H9 (cell line): Measurements from ENCODE around the gene RALGAPA2. TPM values are rescaled to one million over a fixed set of nuclear protein-coding genes. Genes with fewer than 3 reads are reported as not detected.

Experiments
- DNase-seq: peaks from one replicate; pipeline ENCODE4 v3.0.0-alpha.2; 2017
- H2AFZ ChIP-seq: one replicate; pipeline ENCODE4 v1.6.1; 2013; ENCODE audit warnings: mild to moderate bottlenecking, low read length, control low read depth, moderate library complexity
- H2AK5ac ChIP-seq: 2 replicates; pipeline ENCODE4 v1.6.1; 2013; ENCODE audit warnings: low read length, control low read depth, mixed read lengths; ENCODE audit not compliant: insufficient read length
- H2BK120ac ChIP-seq: one replicate; pipeline ENCODE4 v1.6.1; 2013; ENCODE audit warnings: low read depth, mild to moderate bottlenecking, low read length, control low read depth, inconsistent platforms; ENCODE audit not compliant: poor library complexity, severe bottlenecking
- H2BK12ac ChIP-seq: 2 replicates; pipeline ENCODE4 v1.6.1; 2013; ENCODE audit warnings: low read length, control low read depth, mixed read lengths, low read depth; ENCODE audit not compliant: insufficient read length
- H2BK15ac ChIP-seq: 2 replicates; pipeline ENCODE4 v1.6.1; 2013; ENCODE audit warnings: low read depth, low read length, control low read depth
- H2BK20ac ChIP-seq: one replicate; pipeline ENCODE4 v1.6.1; 2013; ENCODE audit warnings: low read depth, mild to moderate bottlenecking, low read length, control low read depth, inconsistent platforms; ENCODE audit not compliant: poor library complexity, severe bottlenecking
- H2BK5ac ChIP-seq: 2 replicates; pipeline ENCODE4 v1.6.1; 2013; ENCODE audit warnings: low read length, control low read depth, mixed read lengths; ENCODE audit not compliant: insufficient read length
- H3K14ac ChIP-seq: 2 replicates; pipeline ENCODE4 v1.6.1; 2013; ENCODE audit warnings: low read length, control low read depth; ENCODE audit not compliant: insufficient read depth
- H3K18ac ChIP-seq: 2 replicates; pipeline ENCODE4 v1.6.1; 2013; ENCODE audit warnings: low read depth, mild to moderate bottlenecking, mixed read lengths, low read length, control low read depth; ENCODE audit not compliant: insufficient read length
- H3K23ac ChIP-seq: 2 replicates; pipeline ENCODE4 v1.6.1; 2013; ENCODE audit warnings: low read length, control low read depth, mixed read lengths, low read depth; ENCODE audit not compliant: insufficient read length
- H3K23me2 ChIP-seq: 2 replicates; pipeline ENCODE4 v1.6.1; 2013; ENCODE audit warnings: low read depth, mild to moderate bottlenecking, mixed read lengths, low read length, control low read depth; ENCODE audit not compliant: insufficient read length, poor library complexity, severe bottlenecking
- H3K27ac ChIP-seq: 2 replicates; pipeline ENCODE4 v1.5.1; 2013; ENCODE audit warnings: low read length, control low read depth, mixed read lengths, low read depth; ENCODE audit not compliant: insufficient read length
- H3K27me3 ChIP-seq: 2 replicates; pipeline ENCODE4 v1.6.1; 2013; ENCODE audit warnings: low read length, control low read depth, inconsistent platforms; ENCODE audit not compliant: insufficient read depth
- H3K4ac ChIP-seq: 2 replicates; pipeline ENCODE4 v1.6.1; 2013; ENCODE audit warnings: low read depth, mild to moderate bottlenecking, control low read depth, inconsistent platforms, low read length, moderate library complexity
- H3K4me1 ChIP-seq: 2 replicates; pipeline ENCODE4 v1.6.1; 2013; ENCODE audit warnings: low read length, control low read depth, inconsistent platforms; ENCODE audit not compliant: insufficient read depth
- H3K4me2 ChIP-seq: 2 replicates; pipeline ENCODE4 v1.6.1; 2013; ENCODE audit warnings: low read length, control low read depth, mixed read lengths; ENCODE audit not compliant: insufficient read length, insufficient read depth
- H3K56ac ChIP-seq: 2 replicates; pipeline ENCODE4 v1.6.1; 2013; ENCODE audit warnings: low read depth, mild to moderate bottlenecking, mixed read lengths, low read length, control low read depth; ENCODE audit not compliant: insufficient read length
- H3K79me1 ChIP-seq: 2 replicates; pipeline ENCODE4 v1.6.1; 2013; ENCODE audit warnings: low read depth, mild to moderate bottlenecking, moderate library complexity, low read length, control low read depth, inconsistent platforms; ENCODE audit not compliant: insufficient read depth, poor library complexity, severe bottlenecking
- H3K79me2 ChIP-seq: 2 replicates; pipeline ENCODE4 v1.6.1; 2013; ENCODE audit warnings: low read length, control low read depth, inconsistent platforms; ENCODE audit not compliant: insufficient read depth
- H3K9ac ChIP-seq: 2 replicates; pipeline ENCODE4 v1.6.1; 2013; ENCODE audit warnings: low read length, control low read depth, mixed read lengths; ENCODE audit not compliant: insufficient read length; ENCODE audit errors: extremely low read depth
- H3K9me3 ChIP-seq: one replicate; pipeline ENCODE4 v1.6.1; 2013; ENCODE audit warnings: low read depth, low read length, inconsistent platforms; ENCODE audit not compliant: control insufficient read depth
- H3T11ph ChIP-seq: one replicate; pipeline ENCODE4 v1.6.1; 2013; ENCODE audit warnings: mild to moderate bottlenecking, low read length, control low read depth, inconsistent platforms
- H4K20me1 ChIP-seq: one replicate; pipeline ENCODE4 v1.6.1; 2013; ENCODE audit not compliant: control insufficient read depth, insufficient read length, insufficient read depth
- H4K5ac ChIP-seq: 2 replicates; pipeline ENCODE4 v1.6.1; 2013; ENCODE audit warnings: low read depth, mild to moderate bottlenecking, mixed read lengths, low read length, control low read depth; ENCODE audit not compliant: insufficient read length
- H4K8ac ChIP-seq: replicated peaks from 2 replicates; pipeline ENCODE4 v1.6.1; 2013; ENCODE audit warnings: low read length, control low read depth, mixed read lengths, low read depth; ENCODE audit not compliant: insufficient read length
- H4K91ac ChIP-seq: 2 replicates; pipeline ENCODE4 v1.6.1; 2013; ENCODE audit warnings: low read depth, mild to moderate bottlenecking, moderate library complexity, mixed read lengths, low read length, control low read depth; ENCODE audit not compliant: insufficient read length
- H3K27ac Mint-ChIP-seq, 3 experiments: 2 replicates in 2 of 3; 3 replicates in 1 of 3; pipeline ENCODE4 v1.8.0; 2020 to 2021; ENCODE audit warnings: mixed read lengths in 3 of 3, mild to moderate bottlenecking in 1 of 3, moderate library complexity in 1 of 3
- H3K27me3 Mint-ChIP-seq: 2 replicates; pipeline ENCODE4 v1.8.0; 2021; ENCODE audit warnings: low read depth, mild to moderate bottlenecking, moderate library complexity, mixed read lengths
- H3K36me3 Mint-ChIP-seq, 3 experiments: 2 replicates in 2 of 3; 3 replicates in 1 of 3; pipeline ENCODE4 v1.8.0; 2020 to 2021; ENCODE audit warnings: low read depth in 3 of 3, mixed read lengths in 3 of 3; ENCODE audit not compliant: insufficient read depth in 1 of 3
- H3K4me1 Mint-ChIP-seq, 2 experiments: 2 replicates each; pipeline ENCODE4 v1.8.0; 2020; ENCODE audit warnings: mixed read lengths in 2 of 2
- H3K4me3 Mint-ChIP-seq, 2 experiments: 2 replicates in 1 of 2; 3 replicates in 1 of 2; pipeline ENCODE4 v1.8.0; 2020 to 2021; ENCODE audit warnings: mild to moderate bottlenecking in 2 of 2, mixed read lengths in 2 of 2, moderate library complexity in 1 of 2
- H3K9me3 Mint-ChIP-seq, 2 experiments: 2 replicates in 1 of 2; 3 replicates in 1 of 2; pipeline ENCODE4 v1.8.0; 2020; ENCODE audit warnings: mild to moderate bottlenecking in 2 of 2, mixed read lengths in 2 of 2, moderate library complexity in 1 of 2
- WGBS: extraction: QIAGEN DNeasy Blood & Tissue Kit; methylation state at CpG from one replicate; pipeline ENCODE4 v1.1.7; 2013; ENCODE audit warnings: missing lambda C conversion rate, low lambda C conversion rate, mixed read lengths; ENCODE audit not compliant: insufficient read length; ENCODE audit errors: extremely low coverage; 5-methylcytosine and 5-hydroxymethylcytosine counted together
- total RNA-seq: library from RNA; stranded (reverse); gene quantifications from 2 replicates; pipeline ENCODE4 v1.2.1, GENCODE V29; 2021
- TF ChIP-seq, protein P1 (sequence below): fragments of 200-600 bp; sonication (generic); conservative IDR thresholded peaks from 3 replicates; pipeline ENCODE4 v1.8.0; 2021; ENCODE audit warnings: antibody characterized with exemption, mild to moderate bottlenecking

Gene RALGAPA2
- total RNA-seq, 1 experiment from 2014 or later: 16.6 TPM

DNA sequence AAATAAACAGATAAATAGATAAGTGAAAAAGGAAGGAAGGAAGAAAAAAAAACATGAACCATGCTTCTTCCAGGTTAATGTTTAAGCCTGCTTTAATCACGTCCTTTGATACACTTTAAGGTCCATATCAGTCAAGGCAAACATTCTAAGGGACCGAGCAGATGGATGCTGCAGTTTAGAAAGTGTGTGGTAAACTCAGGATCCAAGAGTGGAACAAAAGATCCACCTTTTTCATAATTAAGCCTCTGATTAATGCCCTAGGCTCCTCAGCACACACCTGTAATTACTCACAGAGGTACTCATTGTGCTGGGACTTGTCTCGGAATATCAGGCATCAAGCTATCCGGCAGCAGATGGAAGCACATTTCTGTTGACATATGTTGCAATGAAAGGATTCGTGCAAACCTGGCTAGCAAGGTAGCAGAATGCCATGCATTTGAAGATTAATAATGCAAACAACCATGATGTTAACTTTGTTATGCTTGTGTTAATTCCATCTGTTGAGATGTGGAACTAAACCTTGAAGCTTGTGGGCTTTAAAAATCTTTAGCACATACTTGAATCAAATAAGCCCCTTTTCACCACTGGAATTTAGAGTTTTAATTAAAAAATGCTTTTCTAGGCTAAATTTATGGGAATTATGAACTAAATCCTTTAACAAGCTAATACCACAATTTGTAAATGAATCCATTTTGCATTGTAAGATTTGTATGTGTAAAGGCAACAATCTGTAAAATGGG, 163.7 kb downstream of the RALGAPA2 start:
- no peak overlapping the region for H2AFZ ChIP-seq
- H3K9me3 ChIP-seq: no peaks in the 10 kb centered on the region
- H3K18ac ChIP-seq: no peak overlapping the region
- H2AK5ac ChIP-seq: no peak overlapping the region
- H3K4me1 ChIP-seq: no peaks in the 10 kb centered on the region
- TF ChIP-seq, protein P1, sequence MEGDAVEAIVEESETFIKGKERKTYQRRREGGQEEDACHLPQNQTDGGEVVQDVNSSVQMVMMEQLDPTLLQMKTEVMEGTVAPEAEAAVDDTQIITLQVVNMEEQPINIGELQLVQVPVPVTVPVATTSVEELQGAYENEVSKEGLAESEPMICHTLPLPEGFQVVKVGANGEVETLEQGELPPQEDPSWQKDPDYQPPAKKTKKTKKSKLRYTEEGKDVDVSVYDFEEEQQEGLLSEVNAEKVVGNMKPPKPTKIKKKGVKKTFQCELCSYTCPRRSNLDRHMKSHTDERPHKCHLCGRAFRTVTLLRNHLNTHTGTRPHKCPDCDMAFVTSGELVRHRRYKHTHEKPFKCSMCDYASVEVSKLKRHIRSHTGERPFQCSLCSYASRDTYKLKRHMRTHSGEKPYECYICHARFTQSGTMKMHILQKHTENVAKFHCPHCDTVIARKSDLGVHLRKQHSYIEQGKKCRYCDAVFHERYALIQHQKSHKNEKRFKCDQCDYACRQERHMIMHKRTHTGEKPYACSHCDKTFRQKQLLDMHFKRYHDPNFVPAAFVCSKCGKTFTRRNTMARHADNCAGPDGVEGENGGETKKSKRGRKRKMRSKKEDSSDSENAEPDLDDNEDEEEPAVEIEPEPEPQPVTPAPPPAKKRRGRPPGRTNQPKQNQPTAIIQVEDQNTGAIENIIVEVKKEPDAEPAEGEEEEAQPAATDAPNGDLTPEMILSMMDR: no peak
- H3K4me3 Mint-ChIP-seq: no peak overlapping the region
- no peak overlapping the region for H3K27ac ChIP-seq
- no peak overlapping the region for H3K4me2 ChIP-seq
- H2BK5ac ChIP-seq: no peak overlapping the region
- no peaks in the 10 kb centered on the region for H3K9me3 Mint-ChIP-seq
- H3T11ph ChIP-seq: no peak overlapping the region
- H3K27ac Mint-ChIP-seq: no peak overlapping the region
- H2BK15ac ChIP-seq: no peak overlapping the region
- no peaks in the 10 kb centered on the region for H3K79me2 ChIP-seq
- no peak overlapping the region for H3K23ac ChIP-seq
- no peak overlapping the region for H4K91ac ChIP-seq
- no peak overlapping the region for H4K8ac ChIP-seq
- H2BK20ac ChIP-seq: no peak overlapping the region
- H3K79me1 ChIP-seq: no peaks in the 10 kb centered on the region
- DNase-seq: no peak
- no CpG with 5 or more reads among the region's 5 CpGs for WGBS
- H3K23me2 ChIP-seq: no peaks in the 10 kb centered on the region
- H3K9ac ChIP-seq: no peak overlapping the region
- H3K36me3 Mint-ChIP-seq: peaks cover 3 to 6% (median 4%) of the 10 kb centered on the region in 3 experiments; a peak in 3 of 7 replicates
- H3K27me3 ChIP-seq: no peaks in the 10 kb centered on the region
- no peaks in the 10 kb centered on the region for H3K27me3 Mint-ChIP-seq
- no peak overlapping the region for H2BK12ac ChIP-seq
- H3K4ac ChIP-seq: no peak overlapping the region
- H3K14ac ChIP-seq: no peak overlapping the region
- no peaks in the 10 kb centered on the region for H3K4me1 Mint-ChIP-seq
- no peak overlapping the region for H3K56ac ChIP-seq
- no peak overlapping the region for H4K5ac ChIP-seq
- no peaks in the 10 kb centered on the region for H4K20me1 ChIP-seq
- no peak overlapping the region for H2BK120ac ChIP-seq
